GM21576 (cell line): ENCODE results near the gene VARS2.
"Not testable (repeated sequence)": the region's sequence is repeated elsewhere in the genome, so short reads cannot be mapped to it uniquely, and the experiment has no call there.

Experiments
- ATAC-seq: cut with Tn5 transposase; IDR thresholded peaks from one replicate; pipeline ENCODE4 v1.9.1; 2021; ENCODE audit warnings: mild to moderate bottlenecking, moderate library complexity; ENCODE audit not compliant: unreplicated experiment

Gene VARS2

GRCh38 chr6:30914076-30914853 lies at the start of gene VARS2:
Gene VARS2, plus strand, starts transcription at chr6:30914238. Its CDS starts 599 bp downstream, at chr6:30914837.
- ATAC-seq: peak; percentile 65

- no peak for ATAC-seq
Observed at GRCh38 chr6:30864325-30864724, 49.7 kb upstream of the VARS2 start.

- not testable (repeated sequence) for ATAC-seq
Observed at GRCh38 chr6:30869241-30869749, 44.7 kb upstream of the VARS2 start.

GRCh38 chr6:30870546-30870945 lies 43.5 kb upstream of the VARS2 start:
- no peak for ATAC-seq

GRCh38 chr6:30871592-30872183 lies 42.4 kb upstream of the VARS2 start:
- no peak for ATAC-seq

GRCh38 chr6:30873137-30873640 lies 40.8 kb upstream of the VARS2 start:
- no peak for ATAC-seq

- ATAC-seq: not testable (repeated sequence)
Observed at GRCh38 chr6:30873795-30874194, 40.2 kb upstream of the VARS2 start.

DNA sequence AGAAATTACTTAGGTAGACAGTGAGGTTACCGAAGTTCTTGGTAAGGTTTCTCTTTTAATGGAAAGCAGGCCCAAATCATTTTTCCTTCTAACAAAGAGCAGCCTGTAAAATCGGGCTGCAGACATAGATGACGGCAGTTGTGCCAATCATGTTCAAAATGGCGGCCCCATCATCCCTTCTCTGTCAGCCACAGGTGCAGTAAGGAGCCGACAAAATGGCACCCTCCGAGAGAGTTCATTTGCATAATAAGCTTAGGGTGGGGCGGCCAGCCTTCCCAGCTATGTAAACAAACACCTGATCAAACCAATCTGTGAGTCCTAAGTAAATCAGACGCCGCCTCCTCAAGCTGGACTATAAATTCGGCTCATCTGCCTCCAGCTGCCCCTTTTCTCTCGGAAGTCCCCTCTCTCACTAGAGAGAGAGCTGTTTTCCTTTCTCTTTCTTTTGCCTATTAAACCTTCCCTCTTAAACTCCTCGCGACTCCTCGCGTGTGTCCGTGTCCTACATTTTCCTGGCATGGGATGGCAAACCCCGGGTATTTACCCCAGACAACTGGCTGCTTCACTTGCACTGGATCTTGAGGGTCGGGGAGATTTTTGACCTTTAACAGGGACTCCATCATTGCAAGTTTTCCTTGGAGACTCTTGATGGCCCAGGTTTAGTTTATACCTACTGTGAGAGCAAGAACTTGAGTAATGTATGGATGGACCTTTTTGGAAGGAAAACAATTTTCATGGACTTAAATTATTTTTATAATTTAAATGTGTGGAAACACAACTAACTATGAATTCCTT lies 38.6 kb upstream of the VARS2 start:
- no peak for ATAC-seq

- ATAC-seq: no peak
Observed at GRCh38 chr6:30876039-30876730, 37.9 kb upstream of the VARS2 start.

GRCh38 chr6:30877419-30878262 lies 36.4 kb upstream of the VARS2 start:
- ATAC-seq: no peak

- ATAC-seq: no peak
Observed at GRCh38 chr6:30879684-30880427, 34.2 kb upstream of the VARS2 start.

- no peak for ATAC-seq
Observed at GRCh38 chr6:30880698-30881252, 33.3 kb upstream of the VARS2 start.

- ATAC-seq: no peak
Observed at GRCh38 chr6:30881392-30882203, 32.4 kb upstream of the VARS2 start.

GRCh38 chr6:30882204-30882758 lies 31.8 kb upstream of the VARS2 start:
- ATAC-seq: no peak

- ATAC-seq: no peak
Observed at GRCh38 chr6:30882759-30883684, 31.0 kb upstream of the VARS2 start.

DNA sequence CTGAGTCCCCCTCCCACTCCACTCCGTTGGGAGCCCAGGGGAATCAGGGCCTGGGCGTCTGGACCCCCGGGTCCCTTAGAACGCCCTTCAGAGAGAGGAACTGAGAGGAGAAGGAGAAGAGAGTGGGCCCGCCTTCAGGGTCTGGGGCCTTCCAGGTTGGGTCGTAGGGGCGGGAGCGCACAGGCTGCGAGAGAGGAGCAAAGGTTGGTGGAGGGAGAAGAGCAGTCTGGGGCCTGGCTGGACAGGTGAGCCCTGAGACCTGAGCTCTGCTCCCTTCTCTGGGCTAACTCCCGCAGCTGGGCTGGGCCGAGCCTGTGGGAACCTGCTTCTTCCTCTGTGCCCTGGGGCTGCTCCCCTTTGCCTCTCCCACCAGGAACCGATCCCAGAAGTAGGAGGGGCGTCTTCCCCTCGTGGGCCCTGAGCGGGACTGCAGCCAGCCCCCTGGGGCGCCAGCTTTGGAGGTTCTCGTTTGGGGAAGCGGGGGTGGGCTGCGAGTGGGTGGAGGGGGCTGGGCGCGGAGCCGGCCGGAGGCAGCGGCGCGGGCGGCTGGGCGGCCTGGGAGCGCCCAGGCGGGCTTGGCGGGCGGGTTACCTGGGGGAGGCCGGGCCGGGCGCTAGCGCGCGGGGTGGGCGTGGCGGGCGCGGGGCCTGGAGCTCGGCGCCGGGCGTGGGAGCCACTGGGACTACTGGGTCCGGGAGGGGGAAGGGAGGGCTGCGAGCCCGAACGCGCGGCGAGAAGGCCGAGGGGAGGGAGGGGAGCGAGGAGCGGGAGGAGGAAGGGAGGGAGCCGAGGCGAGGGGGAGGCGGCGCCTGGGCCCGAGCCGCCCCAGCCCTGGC lies 30.1 kb upstream of the VARS2 start, which contains the start of gene DDR1:
TSS of gene DDR1 (plus strand) at position 835 of the 836 bp plus-strand sequence. CDS start 4,211 bp downstream, outside the sequence.
- ATAC-seq: no peak
